Measurements from ENCODE around the gene ADAMTS9.

The ADAMTS9 gene

GRCh38 chr3:64496786-64497490 is 190.9 kb downstream of the ADAMTS9 start:
- TF ChIP-seq CTCF (IDR thresholded peaks at IDR 0.05; ENCODE audit: insufficient read depth, low read depth, low read length, missing control alignments), result no peak
- no peak for DNase-seq (ENCODE audit: low read depth)
- H3K4me3 ChIP-seq (ENCODE audit: low read length), result no peak overlapping the region

- H3K4me3 ChIP-seq (ENCODE audit: low read length), result no peak overlapping the region
- no peak for TF ChIP-seq CTCF (IDR thresholded peaks at IDR 0.05; ENCODE audit: insufficient read depth, low read depth, low read length, missing control alignments)
- DNase-seq (ENCODE audit: low read depth), result no peak
Measured at GRCh38 chr3:64495781-64496334, 191.9 kb downstream of the ADAMTS9 start.

GRCh38 chr3:64495121-64495780 is 192.5 kb downstream of the ADAMTS9 start:
- H3K4me3 ChIP-seq (ENCODE audit: low read length), result no peak overlapping the region
- DNase-seq (ENCODE audit: low read depth), result no peak
- TF ChIP-seq CTCF (IDR thresholded peaks at IDR 0.05; ENCODE audit: insufficient read depth, low read depth, low read length, missing control alignments), result no peak

- no peak overlapping the region for H3K4me3 ChIP-seq (ENCODE audit: low read length)
- no peak for TF ChIP-seq CTCF (IDR thresholded peaks at IDR 0.05; ENCODE audit: insufficient read depth, low read depth, low read length, missing control alignments)
- DNase-seq (ENCODE audit: low read depth), result no peak
Measured at GRCh38 chr3:64494526-64494925, 193.3 kb downstream of the ADAMTS9 start.

GRCh38 chr3:64493149-64493548 is 194.7 kb downstream of the ADAMTS9 start:
- no peak overlapping the region for H3K4me3 ChIP-seq (ENCODE audit: low read length)
- DNase-seq (ENCODE audit: low read depth), result no peak
- TF ChIP-seq CTCF (IDR thresholded peaks at IDR 0.05; ENCODE audit: insufficient read depth, low read depth, low read length, missing control alignments), result no peak

- no peak overlapping the region for H3K4me3 ChIP-seq (ENCODE audit: low read length)
- no peak for DNase-seq (ENCODE audit: low read depth)
- no peak for TF ChIP-seq CTCF (IDR thresholded peaks at IDR 0.05; ENCODE audit: insufficient read depth, low read depth, low read length, missing control alignments)
Measured at GRCh38 chr3:64491843-64492242, 196.0 kb downstream of the ADAMTS9 start.

All from epithelial cell of esophagus (primary cell).